ENCODE data around the gene CDV3. TPM values are rescaled to one million over a fixed set of nuclear protein-coding genes. Genes with fewer than 3 reads are reported as not detected.

The CDV3 gene
- total and polyA plus RNA-seq, 10 of the 15 experiments (the other 5 are each of a cell fraction or from before 2014, with no cell fraction given) = 42.3 to 466 (median 136) TPM

GRCh38 chr3:133620066-133620784 lies 46.7 kb downstream of the CDV3 start (continued):
- TF ChIP-seq CEBPZ (IDR thresholded peaks at IDR 0.05; ENCODE audit: low read depth, low read length) (no peak), JUND (IDR thresholded peaks at IDR 0.05; ENCODE audit: low read depth, low read length) (no peak), CTCF (IDR thresholded peaks at IDR 0.05 in 2 of 3, conservative IDR thresholded peaks at IDR 0.05 in 1 of 3; ENCODE audit: control insufficient read depth in 2 of 3, extremely low read depth in 1 of 3, insufficient read depth in 1 of 3, low read depth in 3 of 3, low read length in 3 of 3) (no peak), IKZF1 (conservative IDR thresholded peaks at IDR 0.05) (no peak), NKRF (conservative IDR thresholded peaks at IDR 0.05) (no peak), USF2 (IDR thresholded peaks at IDR 0.05; ENCODE audit: borderline replicate concordance, low read depth, low read length) (no peak), LARP7 (IDR thresholded peaks at IDR 0.05) (no peak), MEF2B (IDR thresholded peaks at IDR 0.05; ENCODE audit: partially characterized antibody, poor library complexity, severe bottlenecking) (no peak), POLR2AphosphoS2 (IDR thresholded peaks at IDR 0.05; ENCODE audit: low read depth, low read length) (no peak), NFYB (IDR thresholded peaks at IDR 0.05; ENCODE audit: insufficient read depth, low read depth, low read length) (no peak), SMAD5 (IDR thresholded peaks at IDR 0.05; ENCODE audit: low read depth) (no peak), PKNOX1 (IDR thresholded peaks at IDR 0.05) (peak; percentile 69; the same call in 1 of the 2 replicates), ZBED1 (IDR thresholded peaks at IDR 0.05; ENCODE audit: borderline replicate concordance) (peak; percentile 69; the same call in 1 of the 2 replicates), BRCA1 (IDR thresholded peaks at IDR 0.05; ENCODE audit: low read depth, low read length) (no peak), DPF2 (IDR thresholded peaks at IDR 0.05) (peak; percentile 80; the same call in 1 of the 2 replicates), NFYA (IDR thresholded peaks at IDR 0.05; ENCODE audit: borderline replicate concordance, low read depth, low read length) (no peak), RFX5 (IDR thresholded peaks at IDR 0.05; ENCODE audit: low read depth, low read length) (no peak), TAF1 (IDR thresholded peaks at IDR 0.05; ENCODE audit: borderline replicate concordance, low read depth, low read length) (0 out of 2 replicates have a peak, but pooled peaks have one; percentile 12), RUNX3 (IDR thresholded peaks at IDR 0.05; ENCODE audit: low read length) (peak; percentile 70; the same call in 1 of the 2 replicates), HDAC2 (IDR thresholded peaks at IDR 0.05) (no peak), SMAD1 (IDR thresholded peaks at IDR 0.05; ENCODE audit: low read depth, partially characterized antibody) (no peak)

Measured in GM12878 (cell line).